ENCODE data around the gene GEMIN4.

GRCh38 chr17:753418-753817 is 1.4 kb upstream of the GEMIN4 start:
- TF ChIP-seq, protein P1, sequence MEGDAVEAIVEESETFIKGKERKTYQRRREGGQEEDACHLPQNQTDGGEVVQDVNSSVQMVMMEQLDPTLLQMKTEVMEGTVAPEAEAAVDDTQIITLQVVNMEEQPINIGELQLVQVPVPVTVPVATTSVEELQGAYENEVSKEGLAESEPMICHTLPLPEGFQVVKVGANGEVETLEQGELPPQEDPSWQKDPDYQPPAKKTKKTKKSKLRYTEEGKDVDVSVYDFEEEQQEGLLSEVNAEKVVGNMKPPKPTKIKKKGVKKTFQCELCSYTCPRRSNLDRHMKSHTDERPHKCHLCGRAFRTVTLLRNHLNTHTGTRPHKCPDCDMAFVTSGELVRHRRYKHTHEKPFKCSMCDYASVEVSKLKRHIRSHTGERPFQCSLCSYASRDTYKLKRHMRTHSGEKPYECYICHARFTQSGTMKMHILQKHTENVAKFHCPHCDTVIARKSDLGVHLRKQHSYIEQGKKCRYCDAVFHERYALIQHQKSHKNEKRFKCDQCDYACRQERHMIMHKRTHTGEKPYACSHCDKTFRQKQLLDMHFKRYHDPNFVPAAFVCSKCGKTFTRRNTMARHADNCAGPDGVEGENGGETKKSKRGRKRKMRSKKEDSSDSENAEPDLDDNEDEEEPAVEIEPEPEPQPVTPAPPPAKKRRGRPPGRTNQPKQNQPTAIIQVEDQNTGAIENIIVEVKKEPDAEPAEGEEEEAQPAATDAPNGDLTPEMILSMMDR (IDR thresholded peaks at IDR 0.05; ENCODE audit: low read depth, low read length, poor library complexity, severe bottlenecking), result no peak
- TF ChIP-seq EZH2phosphoT487 (IDR thresholded peaks at IDR 0.05; ENCODE audit: borderline replicate concordance, low read length), result no peak

All from DOHH2 (cell line).